Measurements from ENCODE around the gene ANKRD63. TPM values are rescaled to one million over a fixed set of nuclear protein-coding genes. Genes with fewer than 3 reads are reported as not detected.

ANKRD63 gene
- not detected for total RNA-seq

GRCh38 chr15:40282869-40283614 is at the start of gene ANKRD63:
Gene ANKRD63, minus strand, starts transcription at chr15:40283064. Its CDS starts 478 bp downstream, at chr15:40282586.
- Histone ChIP-seq H3K27me3 (ENCODE audit: insufficient read depth, low read length) (peaks cover 35% of the 10 kb centered on the region), H3K4me3 (ENCODE audit: low read length) (peak within 1 kb of the TSS; percentile 40), H3K9me3 (ENCODE audit: low read depth, low read length) (no peaks in the 10 kb centered on the region), H3K4me1 (ENCODE audit: insufficient read depth, low read length) (peaks cover 51% of the 10 kb centered on the region)

- H3K27me3 ChIP-seq (ENCODE audit: insufficient read depth, low read length) = no peaks in the 10 kb centered on the region
- H3K4me3 ChIP-seq (ENCODE audit: low read length) = no peak overlapping the region
- H3K9me3 ChIP-seq (ENCODE audit: low read depth, low read length) = no peaks in the 10 kb centered on the region
- peaks cover 73% of the 10 kb centered on the region for H3K4me1 ChIP-seq (ENCODE audit: insufficient read depth, low read length)
Observed at GRCh38 chr15:40332113-40332781, 49.4 kb upstream of the ANKRD63 start.

GRCh38 chr15:40331637-40332036 is 48.8 kb upstream of the ANKRD63 start:
- no peaks in the 10 kb centered on the region for H3K9me3 ChIP-seq (ENCODE audit: low read depth, low read length)
- H3K27me3 ChIP-seq (ENCODE audit: insufficient read depth, low read length) = no peaks in the 10 kb centered on the region
- H3K4me3 ChIP-seq (ENCODE audit: low read length) = no peak overlapping the region
- peaks cover 72% of the 10 kb centered on the region for H3K4me1 ChIP-seq (ENCODE audit: insufficient read depth, low read length)

- Histone ChIP-seq H3K4me1 (ENCODE audit: insufficient read depth, low read length) (peaks cover 69% of the 10 kb centered on the region), H3K27me3 (ENCODE audit: insufficient read depth, low read length) (no peaks in the 10 kb centered on the region), H3K9me3 (ENCODE audit: low read depth, low read length) (no peaks in the 10 kb centered on the region), H3K4me3 (ENCODE audit: low read length) (no peak overlapping the region)
Observed at GRCh38 chr15:40331026-40331425, 48.2 kb upstream of the ANKRD63 start.

- no peaks in the 10 kb centered on the region for H3K27me3 ChIP-seq (ENCODE audit: insufficient read depth, low read length)
- no peak overlapping the region for H3K4me3 ChIP-seq (ENCODE audit: low read length)
- H3K4me1 ChIP-seq (ENCODE audit: insufficient read depth, low read length) = peaks cover 71% of the 10 kb centered on the region
- no peaks in the 10 kb centered on the region for H3K9me3 ChIP-seq (ENCODE audit: low read depth, low read length)
Observed at GRCh38 chr15:40330368-40330836, 47.5 kb upstream of the ANKRD63 start.

GRCh38 chr15:40329804-40330203 is 46.9 kb upstream of the ANKRD63 start:
- H3K27me3 ChIP-seq (ENCODE audit: insufficient read depth, low read length) = no peaks in the 10 kb centered on the region
- no peak overlapping the region for H3K4me3 ChIP-seq (ENCODE audit: low read length)
- peaks cover 71% of the 10 kb centered on the region for H3K4me1 ChIP-seq (ENCODE audit: insufficient read depth, low read length)

GRCh38 chr15:40328751-40329150 is 45.9 kb upstream of the ANKRD63 start:
- Histone ChIP-seq H3K9me3 (ENCODE audit: low read depth, low read length) (no peaks in the 10 kb centered on the region), H3K4me3 (ENCODE audit: low read length) (no peak overlapping the region), H3K4me1 (ENCODE audit: insufficient read depth, low read length) (peaks cover 66% of the 10 kb centered on the region), H3K27me3 (ENCODE audit: insufficient read depth, low read length) (no peaks in the 10 kb centered on the region)

More at GRCh38 chr15:40329804-40330203, 46.9 kb upstream of the ANKRD63 start:
- H3K9me3 ChIP-seq (ENCODE audit: low read depth, low read length) = no peaks in the 10 kb centered on the region

GRCh38 chr15:40328176-40328575 is 45.3 kb upstream of the ANKRD63 start:
- H3K4me1 ChIP-seq (ENCODE audit: insufficient read depth, low read length) = peaks cover 61% of the 10 kb centered on the region

GRCh38 chr15:40327457-40327856 is 44.6 kb upstream of the ANKRD63 start:
- H3K4me3 ChIP-seq (ENCODE audit: low read length) = no peak overlapping the region
- H3K4me1 ChIP-seq (ENCODE audit: insufficient read depth, low read length) = peaks cover 60% of the 10 kb centered on the region
- no peaks in the 10 kb centered on the region for H3K9me3 ChIP-seq (ENCODE audit: low read depth, low read length)
- no peaks in the 10 kb centered on the region for H3K27me3 ChIP-seq (ENCODE audit: insufficient read depth, low read length)

More at GRCh38 chr15:40328176-40328575, 45.3 kb upstream of the ANKRD63 start:
- H3K27me3 ChIP-seq (ENCODE audit: insufficient read depth, low read length) = no peaks in the 10 kb centered on the region
- no peak overlapping the region for H3K4me3 ChIP-seq (ENCODE audit: low read length)
- H3K9me3 ChIP-seq (ENCODE audit: low read depth, low read length) = no peaks in the 10 kb centered on the region

GRCh38 chr15:40325700-40326099 is 42.8 kb upstream of the ANKRD63 start:
- H3K27me3 ChIP-seq (ENCODE audit: insufficient read depth, low read length) = no peaks in the 10 kb centered on the region
- H3K4me1 ChIP-seq (ENCODE audit: insufficient read depth, low read length) = peaks cover 46% of the 10 kb centered on the region
- no peak overlapping the region for H3K4me3 ChIP-seq (ENCODE audit: low read length)
- no peaks in the 10 kb centered on the region for H3K9me3 ChIP-seq (ENCODE audit: low read depth, low read length)

GRCh38 chr15:40325188-40325587 is 42.3 kb upstream of the ANKRD63 start:
- Histone ChIP-seq H3K4me1 (ENCODE audit: insufficient read depth, low read length) (peaks cover 40% of the 10 kb centered on the region), H3K27me3 (ENCODE audit: insufficient read depth, low read length) (no peaks in the 10 kb centered on the region), H3K9me3 (ENCODE audit: low read depth, low read length) (no peaks in the 10 kb centered on the region), H3K4me3 (ENCODE audit: low read length) (no peak overlapping the region)

- Histone ChIP-seq H3K9me3 (ENCODE audit: low read depth, low read length) (no peaks in the 10 kb centered on the region), H3K4me1 (ENCODE audit: insufficient read depth, low read length) (peaks cover 36% of the 10 kb centered on the region), H3K27me3 (ENCODE audit: insufficient read depth, low read length) (no peaks in the 10 kb centered on the region), H3K4me3 (ENCODE audit: low read length) (peak overlapping the region; percentile 52)
Observed at GRCh38 chr15:40323953-40324937, 41.4 kb upstream of the ANKRD63 start.

GRCh38 chr15:40323239-40323952 is 40.5 kb upstream of the ANKRD63 start, which contains the start of gene INAFM2:
Gene INAFM2, plus strand, starts transcription at chr15:40323692. Its CDS starts 364 bp downstream, at chr15:40324056.
- Histone ChIP-seq H3K4me3 (ENCODE audit: low read length) (peak within 1 kb of the TSS; percentile 52), H3K4me1 (ENCODE audit: insufficient read depth, low read length) (peaks cover 36% of the 10 kb centered on the region), H3K27me3 (ENCODE audit: insufficient read depth, low read length) (no peaks in the 10 kb centered on the region), H3K9me3 (ENCODE audit: low read depth, low read length) (no peaks in the 10 kb centered on the region)

Measured in mononuclear cell (primary cell).